Right renal cortex interstitium (tissue), 3 donors: ENCODE results near the gene CEBPA. TPM values are rescaled to one million over a fixed set of nuclear protein-coding genes. Genes with fewer than 3 reads are reported as not detected.
"Not testable (repeated sequence)": the region's sequence is repeated elsewhere in the genome, so short reads cannot be mapped to it uniquely, and the experiment has no call there.

ENCODE experiments used
- DNase-seq, 3 donors: peaks; one replicate each; pipeline ENCODE4 v3.0.0-alpha.2; 2013; ENCODE audit warnings: low read depth in 3 of 3, low spot score in 2 of 3
- polyA plus RNA-seq, 3 donors: library from polyadenylated mRNA; unstranded; fragments of 120-200 nt; gene quantifications; one replicate each; pipeline ENCODE4 v1.2.1, GENCODE V29; 2013; ENCODE audit not compliant: insufficient read length in 3 of 3

The CEBPA gene
- polyA plus RNA-seq, 3 donors = 2.4 to 4.2 (median 3.7) TPM

DNA sequence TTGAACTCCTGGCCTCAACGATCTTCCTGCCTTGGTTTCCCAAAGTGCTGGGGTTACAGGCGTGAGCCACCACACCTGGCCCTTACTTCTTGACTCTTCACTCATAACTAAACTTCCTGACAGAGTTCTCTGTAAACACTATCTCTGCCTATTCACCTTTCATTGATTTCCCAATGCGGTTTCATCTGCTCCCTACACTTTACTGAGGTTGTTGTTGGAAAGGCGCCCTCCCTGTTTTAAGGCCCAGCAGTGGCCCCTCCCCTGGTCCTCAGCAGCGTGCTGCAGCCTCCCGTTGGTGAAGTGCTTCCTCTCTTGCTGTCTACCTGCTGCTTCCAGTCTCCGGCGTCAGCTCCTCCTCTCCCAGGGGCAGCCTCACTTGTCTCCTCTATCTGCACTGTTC, 26.7 kb upstream of the CEBPA start:
- no peak for DNase-seq

DNA sequence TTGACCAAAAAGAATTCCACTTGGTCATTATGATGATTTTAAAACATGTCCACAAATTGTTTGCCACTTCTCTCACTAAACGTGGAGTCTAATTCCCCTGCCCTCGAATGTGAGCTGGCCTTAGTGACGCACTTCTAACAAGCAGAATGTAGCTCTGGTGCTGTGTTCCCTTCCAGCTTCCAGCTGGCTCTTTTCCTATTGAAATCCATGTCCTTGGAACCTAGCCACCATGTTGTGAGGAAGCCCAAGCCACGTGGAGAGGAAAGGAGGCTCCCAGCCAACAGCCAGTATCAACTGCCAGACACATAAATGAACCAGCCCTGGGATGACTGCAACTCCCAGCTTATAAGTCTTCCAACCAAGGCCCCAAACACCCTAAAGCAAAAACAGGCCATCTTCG, 23.6 kb upstream of the CEBPA start:
- no peak for DNase-seq

DNA sequence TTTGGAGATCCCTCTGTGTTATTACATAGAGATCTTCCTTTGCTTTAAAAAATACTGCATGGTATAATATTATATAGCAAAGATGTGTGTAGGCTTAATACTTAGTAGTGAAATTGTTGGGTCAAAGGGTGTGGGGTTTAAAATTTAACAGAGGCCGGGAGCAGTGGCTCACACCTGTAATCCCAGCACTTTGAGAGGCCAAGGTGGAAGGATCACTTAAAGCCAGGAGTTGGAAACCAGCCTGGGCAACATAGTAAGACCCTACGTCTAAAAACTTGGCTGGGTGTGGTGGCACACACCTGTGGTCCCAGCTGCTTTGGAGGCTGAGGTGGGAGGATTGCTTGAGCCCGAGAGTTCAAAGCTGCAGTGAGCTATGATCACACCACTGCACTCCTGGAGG, 22.3 kb upstream of the CEBPA start:
- DNase-seq = no peak

GRCh38 chr19:33323093-33323820, 20.9 kb upstream of the CEBPA start:
- no peak for DNase-seq

- no peak for DNase-seq
Observed at GRCh38 chr19:33320636-33321035, 18.3 kb upstream of the CEBPA start.

GRCh38 chr19:33317991-33318390, 15.7 kb upstream of the CEBPA start:
- DNase-seq = not testable (repeated sequence)

DNA sequence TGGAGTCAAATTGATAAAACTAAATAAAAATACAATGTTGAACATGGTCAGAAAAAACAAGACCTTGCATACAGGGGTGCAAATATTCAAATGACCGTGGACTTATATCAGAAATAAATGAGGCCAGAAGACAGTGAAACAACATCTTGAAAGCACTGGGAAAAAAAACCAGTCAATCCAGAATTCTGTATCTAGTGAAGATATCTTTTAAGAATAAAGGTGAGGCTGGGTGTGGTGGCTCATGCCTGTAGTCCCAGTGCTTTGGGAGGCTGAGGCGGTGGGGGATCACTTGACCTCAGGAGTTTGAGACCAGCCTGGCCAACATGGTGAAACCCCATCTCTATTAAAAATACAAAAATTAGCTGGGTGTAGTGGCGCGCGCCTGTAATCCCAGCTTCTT, 15.2 kb upstream of the CEBPA start:
- no peak for DNase-seq

GRCh38 chr19:33316541-33317264, 14.4 kb upstream of the CEBPA start:
- no peak for DNase-seq

DNA sequence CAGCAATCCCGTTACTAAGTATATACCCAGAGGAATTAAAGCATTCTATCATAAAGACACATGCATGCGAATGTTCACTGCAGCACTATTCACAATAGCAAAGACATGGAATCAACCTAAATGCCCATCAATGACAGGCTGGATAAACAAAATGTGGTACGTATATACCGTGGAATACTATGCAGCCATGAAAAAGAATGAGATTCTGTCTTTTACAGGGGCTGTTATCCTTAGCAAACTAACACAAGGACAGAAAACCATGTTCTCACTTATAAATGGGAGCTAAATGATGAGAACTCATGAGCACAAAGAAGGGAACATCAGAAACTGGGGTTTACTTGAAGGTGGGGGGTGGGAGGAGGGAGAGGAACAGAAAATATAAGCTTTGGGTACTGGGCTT, 10.5 kb upstream of the CEBPA start:
- DNase-seq = not testable (repeated sequence)

DNA sequence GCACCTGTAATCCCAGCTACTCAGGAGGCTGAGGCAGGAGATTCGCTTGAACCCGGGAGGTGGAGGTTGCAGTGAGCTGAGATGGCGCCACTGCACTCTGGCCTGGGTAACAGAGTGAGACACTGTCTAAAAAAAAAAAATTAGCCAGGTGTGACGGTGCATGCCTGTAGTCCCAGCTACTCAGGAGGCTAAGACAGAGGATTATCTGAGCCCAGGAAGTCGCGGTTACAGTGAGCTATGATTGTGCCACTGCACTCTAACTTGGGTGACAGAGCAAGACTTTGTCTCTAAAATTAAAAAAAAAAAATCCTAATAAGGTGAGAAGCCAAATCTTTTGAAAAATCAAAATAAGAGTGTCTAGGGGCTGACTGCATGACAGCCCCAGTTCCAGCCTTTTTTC, 9.7 kb upstream of the CEBPA start:
- DNase-seq = no peak

DNA sequence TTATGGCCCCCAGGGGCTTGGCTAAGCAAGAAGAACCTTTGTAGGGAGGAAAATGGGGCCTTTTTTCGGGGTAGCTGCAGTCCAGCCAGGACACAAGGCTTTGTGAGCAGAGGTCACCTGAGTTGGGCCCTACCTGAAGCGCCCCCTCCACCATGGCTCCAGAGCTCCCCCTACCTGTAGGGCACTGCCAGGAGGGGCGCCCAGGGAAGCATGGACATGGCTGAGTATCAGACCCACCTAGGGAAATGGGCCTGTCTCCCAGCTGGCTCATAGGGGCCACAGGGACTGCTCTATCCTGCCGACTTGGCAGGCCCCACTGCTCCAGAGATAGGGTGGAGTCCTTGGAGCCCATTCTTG, 9.0 kb upstream of the CEBPA start:
- DNase-seq = no peak

DNA sequence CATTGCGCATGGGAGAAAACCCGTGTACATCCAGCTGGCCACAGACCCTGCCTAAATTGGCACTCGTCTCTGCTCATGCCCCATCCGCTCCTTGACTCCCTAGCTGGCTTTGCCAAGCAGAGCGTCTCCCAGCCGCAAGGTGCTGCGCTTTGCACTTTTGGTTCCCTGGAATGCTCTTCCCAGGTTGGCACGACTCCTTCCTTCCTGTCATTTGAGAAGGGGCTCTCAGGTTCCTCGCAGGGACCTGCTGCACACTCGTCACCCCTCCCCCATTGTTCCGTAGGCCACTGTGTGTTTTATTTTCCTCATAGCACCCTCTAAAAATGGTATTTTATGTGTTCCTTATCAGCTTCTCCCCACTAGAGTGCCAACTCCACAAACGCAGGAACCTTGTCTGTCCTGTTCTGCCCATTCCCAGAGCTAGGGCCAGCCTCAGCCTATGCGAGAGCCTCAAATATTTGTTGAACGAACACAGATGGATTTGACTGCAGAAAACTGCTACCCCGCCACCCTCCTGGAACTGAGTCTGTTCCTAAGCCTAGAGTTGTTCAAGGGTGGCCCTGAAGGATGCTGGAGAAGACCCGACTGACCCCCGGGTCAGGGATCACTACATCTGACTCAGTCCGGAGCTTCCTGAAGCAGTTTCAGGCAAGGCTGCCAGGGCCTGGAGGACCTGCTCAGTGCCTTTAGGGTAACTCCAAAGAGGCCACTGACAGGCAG, 8.4 kb upstream of the CEBPA start:
- peak in 1 of 3 donors; percentile 21 for DNase-seq

DNA sequence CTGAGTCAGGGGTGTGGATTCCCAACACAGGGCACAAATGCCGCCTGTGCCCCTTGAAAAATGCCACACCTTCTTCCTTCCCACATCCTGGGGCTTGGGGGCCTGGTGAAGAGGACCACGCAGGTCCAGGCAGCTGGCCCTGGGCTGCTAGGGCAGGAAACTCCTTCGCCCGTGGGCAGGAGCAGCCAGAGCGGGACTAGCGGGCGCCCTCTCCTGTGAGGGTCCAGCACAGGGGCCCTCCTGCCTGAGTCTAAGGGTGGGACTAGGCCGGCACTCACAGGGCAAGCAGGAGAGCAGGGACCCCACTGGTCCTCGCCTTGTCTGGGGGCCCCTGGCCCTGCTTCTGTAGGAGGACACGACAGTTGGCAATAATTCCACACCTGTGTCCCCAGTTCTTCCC, 7.5 kb upstream of the CEBPA start:
- no peak for DNase-seq

GRCh38 chr19:33306853-33307792, 4.8 kb upstream of the CEBPA start:
- DNase-seq = no peak

- DNase-seq = no peak
Observed at GRCh38 chr19:33306191-33306590, 3.9 kb upstream of the CEBPA start.

GRCh38 chr19:33304760-33305647, 2.7 kb upstream of the CEBPA start:
- no peak for DNase-seq

DNA sequence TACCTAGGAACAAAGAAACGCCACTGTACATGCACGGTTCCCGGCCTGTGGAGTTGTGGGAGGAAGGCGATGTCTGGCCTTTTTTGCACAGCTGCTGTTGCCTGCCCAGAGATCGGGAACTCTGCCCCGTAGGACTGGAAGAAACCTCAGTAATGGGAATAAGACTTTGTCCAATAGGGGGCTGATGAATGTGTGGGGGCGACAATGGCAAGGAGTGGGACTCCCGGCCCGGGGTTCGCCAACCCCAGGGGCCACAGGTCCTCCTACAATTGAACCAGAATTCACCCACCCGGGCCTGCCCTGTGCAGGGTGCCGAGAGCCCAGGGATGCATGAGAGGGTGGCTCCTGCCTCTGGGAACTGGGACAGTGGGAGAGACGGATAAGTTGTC, 2.0 kb upstream of the CEBPA start:
- DNase-seq = no peak

DNA sequence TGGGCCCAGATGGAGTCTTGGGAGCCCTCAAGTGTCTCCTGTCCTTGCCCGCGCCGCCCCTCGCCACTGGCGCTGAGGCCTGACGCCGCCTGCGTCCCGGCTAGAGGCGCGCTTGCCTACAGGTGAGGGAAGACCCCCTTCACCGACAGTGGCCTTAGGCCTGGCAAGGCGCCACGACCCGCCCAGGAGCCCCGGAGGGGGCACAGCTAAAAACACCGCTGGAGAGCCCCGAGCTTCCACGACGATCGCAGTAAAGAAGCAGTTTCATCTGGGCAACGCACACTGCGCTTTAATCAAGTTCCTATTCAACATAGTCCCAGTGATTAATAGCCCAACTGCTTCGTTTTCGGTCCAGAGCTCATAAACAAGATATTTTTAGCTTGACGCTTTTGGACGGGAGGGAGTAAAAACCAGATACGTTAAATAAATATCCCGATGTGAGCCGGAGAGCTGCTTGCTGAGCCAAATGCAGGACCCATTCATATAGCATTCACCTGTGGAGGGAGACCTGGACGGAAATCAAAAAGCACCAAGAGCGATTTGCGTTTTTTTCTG, 1.5 kb upstream of the CEBPA start:
- DNase-seq = no peak

DNA sequence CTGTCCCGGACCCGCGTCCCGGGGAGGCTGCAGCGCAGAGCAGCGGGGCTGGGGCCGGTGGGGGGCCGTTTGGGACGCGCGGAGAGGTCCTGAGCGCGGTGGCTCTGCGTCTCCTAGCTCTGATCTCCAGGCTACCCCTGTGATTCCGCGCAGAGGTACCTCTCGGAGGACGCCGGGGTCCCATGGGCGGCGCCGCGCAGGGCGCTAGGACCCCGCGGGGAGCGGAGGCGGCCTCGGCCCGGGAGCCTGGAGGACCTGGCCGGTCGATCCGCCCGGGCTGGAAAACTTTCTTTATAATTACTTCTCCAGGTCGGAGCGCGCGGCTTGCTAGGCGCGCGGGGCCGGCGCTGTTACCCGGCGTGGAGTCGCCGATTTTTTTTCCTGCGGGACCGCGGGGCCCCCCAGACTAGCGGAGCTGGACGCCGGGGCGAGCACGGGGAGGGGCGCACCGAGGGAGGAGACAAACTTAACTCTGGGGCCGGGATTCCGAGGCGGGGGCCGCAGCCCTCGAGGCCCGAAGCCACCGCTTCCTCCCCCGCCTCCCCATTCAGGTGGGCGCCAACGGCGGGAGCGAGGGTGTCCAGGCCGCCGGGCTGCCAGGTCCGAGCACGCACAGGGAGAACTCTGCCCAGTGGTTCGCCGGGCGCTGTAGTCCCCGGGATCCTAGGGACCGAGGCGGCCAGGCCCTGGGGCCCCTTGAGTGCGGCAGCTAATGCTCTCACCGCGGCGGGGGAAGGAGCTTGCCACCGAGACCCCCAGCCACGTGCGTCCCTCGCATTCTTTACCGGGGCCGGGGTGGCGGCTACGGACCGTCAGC, 848 bp upstream of the CEBPA start:
- DNase-seq = no peak
